Left ventricle myocardium inferior (tissue), 1 donor: ENCODE results near the gene NOS1AP. TPM values are rescaled to one million over a fixed set of nuclear protein-coding genes. Genes with fewer than 3 reads are reported as not detected.

Experiments
- DNase-seq: peaks from one replicate; pipeline ENCODE4 v3.0.0-alpha.2; 2020
- H3K27ac ChIP-seq: fragments of 200-600 bp; replicated peaks from 2 replicates; pipeline ENCODE4 v1.8.0; 2021
- H3K27me3 ChIP-seq: fragments of 200-600 bp; 2 replicates; pipeline ENCODE4 v1.8.0; 2021; ENCODE audit warnings: low read depth
- H3K36me3 ChIP-seq: fragments of 200-600 bp; 2 replicates; pipeline ENCODE4 v1.8.0; 2021
- H3K4me1 ChIP-seq: fragments of 200-600 bp; 2 replicates; pipeline ENCODE4 v1.8.0; 2021
- H3K4me3 ChIP-seq: fragments of 200-600 bp; 2 replicates; pipeline ENCODE4 v1.8.0; 2021; ENCODE audit warnings: mild to moderate bottlenecking, moderate library complexity
- H3K9me3 ChIP-seq: fragments of 200-600 bp; replicated peaks from 2 replicates; pipeline ENCODE4 v1.8.0; 2021
- CTCF ChIP-seq: fragments of 200-600 bp; IDR thresholded peaks from 2 replicates; pipeline ENCODE4 v1.8.0; 2021; ENCODE audit warnings: antibody characterized with exemption, mild to moderate bottlenecking, borderline replicate concordance
- intact Hi-C: fragments of 100-400 bp; cut with micrococcal nuclease; formaldehyde crosslinking; loops from one replicate; pipeline ENCODE4 v1.11.0; 2022
- total RNA-seq: library from RNA; stranded (reverse); fragmentation: NEBNext Ultra II Directional; extraction: Animal tissue kit (Norgen Biotek cat#: 25700); gene quantifications from one replicate; pipeline ENCODE4 v1.2.1, GENCODE V29; 2021
- donor health status: DM: no; HTN: yes; CAD: no; lungs with severe emphysema.

NOS1AP gene
- total RNA-seq, 1 donor from 2014 or later = 6.2 TPM

- Histone ChIP-seq H3K27ac (no peak overlapping the region), H3K36me3 (no peaks in the 10 kb centered on the region), H3K4me3 (no peak overlapping the region), H3K9me3 (no peaks in the 10 kb centered on the region), H3K4me1 (peaks cover 10% of the 10 kb centered on the region), H3K27me3 (no peaks in the 10 kb centered on the region)
- DNase-seq = no peak
- TF ChIP-seq CTCF = no peak
- intact Hi-C loops = no loop called here
Observed at GRCh38 chr1:162336621-162337285, 267.3 kb downstream of the NOS1AP start.

- Histone ChIP-seq H3K9me3 (no peaks in the 10 kb centered on the region), H3K4me3 (no peak overlapping the region), H3K36me3 (no peaks in the 10 kb centered on the region), H3K27me3 (no peaks in the 10 kb centered on the region), H3K27ac (no peak overlapping the region), H3K4me1 (no peaks in the 10 kb centered on the region)
- intact Hi-C loops = no loop called here
- TF ChIP-seq CTCF = no peak
- DNase-seq = no peak
Observed at GRCh38 chr1:162342452-162342983, 273.0 kb downstream of the NOS1AP start.

- Histone ChIP-seq H3K36me3 (no peaks in the 10 kb centered on the region), H3K27ac (no peak overlapping the region), H3K27me3 (no peaks in the 10 kb centered on the region), H3K4me3 (no peak overlapping the region), H3K9me3 (no peaks in the 10 kb centered on the region), H3K4me1 (no peaks in the 10 kb centered on the region)
- intact Hi-C loops = no loop called here
- DNase-seq = no peak
- TF ChIP-seq CTCF = no peak
Observed at GRCh38 chr1:162343470-162343869, 274.0 kb downstream of the NOS1AP start.

GRCh38 chr1:162347281-162347680 lies 277.8 kb downstream of the NOS1AP start:
- DNase-seq = no peak
- no peak overlapping the region for H3K27ac ChIP-seq
- TF ChIP-seq CTCF = no peak
- intact Hi-C loops = no loop called here
- no peaks in the 10 kb centered on the region for H3K27me3 ChIP-seq
- peaks cover 6% of the 10 kb centered on the region for H3K4me1 ChIP-seq
- H3K9me3 ChIP-seq = no peaks in the 10 kb centered on the region
- H3K4me3 ChIP-seq = no peak overlapping the region
- no peaks in the 10 kb centered on the region for H3K36me3 ChIP-seq

- TF ChIP-seq CTCF = no peak
- Histone ChIP-seq H3K36me3 (no peaks in the 10 kb centered on the region), H3K27ac (no peak overlapping the region), H3K9me3 (no peaks in the 10 kb centered on the region), H3K4me1 (peaks cover 6% of the 10 kb centered on the region), H3K4me3 (no peak overlapping the region), H3K27me3 (no peaks in the 10 kb centered on the region)
- intact Hi-C loops = no loop called here
- DNase-seq = no peak
Observed at GRCh38 chr1:162349635-162350330, 280.3 kb downstream of the NOS1AP start.
